Measurements from ENCODE around the gene KRT80.

KRT80 gene

GRCh38 chr12:52165096-52165855 lies 26.5 kb downstream of the KRT80 start:
- no peak overlapping the region for H3K4me2 ChIP-seq (ENCODE audit: low read length, poor library complexity, severe bottlenecking)
- no peak for DNase-seq
- no peaks in the 10 kb centered on the region for H3K79me1 ChIP-seq (replicated peaks; ENCODE audit: low read length, poor library complexity, severe bottlenecking)
- peak overlapping the region in 1 of 2 experiments; percentile 82 for H3K14ac ChIP-seq (ENCODE audit: low read length in 2 of 2)
- H3K9me3 ChIP-seq (ENCODE audit: control insufficient read depth, low read length), result no peaks in the 10 kb centered on the region
- H2BK5ac ChIP-seq (ENCODE audit: low read depth, low read length, poor library complexity, severe bottlenecking), result peak overlapping the region; percentile 32
- H2BK12ac ChIP-seq (ENCODE audit: low read length in 2 of 2), result peak overlapping the region in 1 of 2 experiments; percentile 37
- H2BK120ac ChIP-seq (ENCODE audit: low read depth, low read length), result no peak overlapping the region
- peak overlapping the region in 1 of 2 experiments; percentile 14 for H3K23ac ChIP-seq (ENCODE audit: low read length in 2 of 2)
- H3K9ac ChIP-seq (ENCODE audit: low read length), result no peak overlapping the region
- peak overlapping the region in 1 of 2 experiments; percentile 54 for H3K18ac ChIP-seq (ENCODE audit: low read depth in 1 of 2, low read length in 2 of 2)
- H3K27me3 ChIP-seq (ENCODE audit: control insufficient read depth in 1 of 2, insufficient read depth in 1 of 2, low read length in 2 of 2), result peaks cover 0 to 6% of the 10 kb centered on the region in 2 experiments
- peaks cover 22% of the 10 kb centered on the region for H3K4me1 ChIP-seq (ENCODE audit: control insufficient read depth, insufficient read depth, low read depth, low read length)
- H3K4ac ChIP-seq (ENCODE audit: low read depth in 1 of 2, low read length in 2 of 2), result no peak overlapping the region
- peak overlapping the region; percentile 76 for H2AK5ac ChIP-seq (ENCODE audit: low read length, severe bottlenecking)
- H4K91ac ChIP-seq (ENCODE audit: low read length), result no peak overlapping the region
- H2BK15ac ChIP-seq (ENCODE audit: low read depth, poor library complexity, severe bottlenecking), result no peak overlapping the region
- no peak overlapping the region for H4K8ac ChIP-seq (ENCODE audit: low read length)
- 71% methylated on average over 13 of the region's 13 CpGs for whole genome bisulfite sequencing
- no peak overlapping the region for H2AFZ ChIP-seq (ENCODE audit: low read depth, low read length)
- H3K27ac ChIP-seq (ENCODE audit: low read length, poor library complexity, severe bottlenecking), result no peak overlapping the region
- peak overlapping the region in 1 of 2 experiments; percentile 3 for H3K4me3 ChIP-seq (ENCODE audit: insufficient read depth in 1 of 2, low read depth in 1 of 2, low read length in 2 of 2)
- H3K36me3 ChIP-seq (ENCODE audit: control insufficient read depth in 1 of 2, insufficient read depth in 2 of 2, low read depth in 1 of 2, low read length in 2 of 2), result no peaks in the 10 kb centered on the region

- H4K91ac ChIP-seq (ENCODE audit: low read length), result no peak overlapping the region
- no peak overlapping the region for H3K18ac ChIP-seq (ENCODE audit: low read depth in 1 of 2, low read length in 2 of 2)
- H2AFZ ChIP-seq (ENCODE audit: low read depth, low read length), result no peak overlapping the region
- H3K4ac ChIP-seq (ENCODE audit: low read depth in 1 of 2, low read length in 2 of 2), result peak overlapping the region in 1 of 2 experiments; percentile 19
- peaks cover 0 to 6% of the 10 kb centered on the region in 2 experiments for H3K27me3 ChIP-seq (ENCODE audit: control insufficient read depth in 1 of 2, insufficient read depth in 1 of 2, low read length in 2 of 2)
- H3K4me3 ChIP-seq (ENCODE audit: insufficient read depth in 1 of 2, low read depth in 1 of 2, low read length in 2 of 2), result no peak overlapping the region
- H3K36me3 ChIP-seq (ENCODE audit: control insufficient read depth in 1 of 2, insufficient read depth in 2 of 2, low read depth in 1 of 2, low read length in 2 of 2), result no peaks in the 10 kb centered on the region
- peak overlapping the region in 1 of 2 experiments; percentile 8 for H2BK12ac ChIP-seq (ENCODE audit: low read length in 2 of 2)
- no peak overlapping the region for H3K9ac ChIP-seq (ENCODE audit: low read length)
- no peak overlapping the region for H3K14ac ChIP-seq (ENCODE audit: low read length in 2 of 2)
- H3K27ac ChIP-seq (ENCODE audit: low read length, poor library complexity, severe bottlenecking), result no peak overlapping the region
- H3K9me3 ChIP-seq (ENCODE audit: control insufficient read depth, low read length), result no peaks in the 10 kb centered on the region
- H4K8ac ChIP-seq (ENCODE audit: low read length), result no peak overlapping the region
- H2AK5ac ChIP-seq (ENCODE audit: low read length, severe bottlenecking), result peak overlapping the region; percentile 66
- WGBS, result 82% methylated on average over 13 of the region's 13 CpGs
- peaks cover 22% of the 10 kb centered on the region for H3K4me1 ChIP-seq (ENCODE audit: control insufficient read depth, insufficient read depth, low read depth, low read length)
- no peak overlapping the region for H2BK5ac ChIP-seq (ENCODE audit: low read depth, low read length, poor library complexity, severe bottlenecking)
- no peak overlapping the region for H3K4me2 ChIP-seq (ENCODE audit: low read length, poor library complexity, severe bottlenecking)
- no peak overlapping the region for H2BK15ac ChIP-seq (ENCODE audit: low read depth, poor library complexity, severe bottlenecking)
- H3K79me1 ChIP-seq (replicated peaks; ENCODE audit: low read length, poor library complexity, severe bottlenecking), result no peaks in the 10 kb centered on the region
- no peak overlapping the region for H3K23ac ChIP-seq (ENCODE audit: low read length in 2 of 2)
- no peak overlapping the region for H2BK120ac ChIP-seq (ENCODE audit: low read depth, low read length)
- no peak for DNase-seq
These were observed 27.2 kb downstream of the KRT80 start for GRCh38 chr12:52164624-52165023.

GRCh38 chr12:52162981-52163380 lies 28.8 kb downstream of the KRT80 start:
- Histone ChIP-seq H3K4ac (ENCODE audit: low read depth in 1 of 2, low read length in 2 of 2) (no peak overlapping the region), H3K27ac (ENCODE audit: low read length, poor library complexity, severe bottlenecking) (no peak overlapping the region), H2AK5ac (ENCODE audit: low read length, severe bottlenecking) (peak overlapping the region; percentile 26), H3K4me2 (ENCODE audit: low read length, poor library complexity, severe bottlenecking) (no peak overlapping the region), H4K8ac (ENCODE audit: low read length) (no peak overlapping the region), H3K14ac (ENCODE audit: low read length in 2 of 2) (no peak overlapping the region), H3K23ac (ENCODE audit: low read length in 2 of 2) (no peak overlapping the region), H3K9me3 (ENCODE audit: control insufficient read depth, low read length) (no peaks in the 10 kb centered on the region), H3K4me1 (ENCODE audit: control insufficient read depth, insufficient read depth, low read depth, low read length) (peaks cover 16% of the 10 kb centered on the region), H3K36me3 (ENCODE audit: control insufficient read depth in 1 of 2, insufficient read depth in 2 of 2, low read depth in 1 of 2, low read length in 2 of 2) (no peaks in the 10 kb centered on the region), H3K9ac (ENCODE audit: low read length) (peak overlapping the region; percentile 32), H2BK5ac (ENCODE audit: low read depth, low read length, poor library complexity, severe bottlenecking) (no peak overlapping the region), H2BK120ac (ENCODE audit: low read depth, low read length) (no peak overlapping the region), H2AFZ (ENCODE audit: low read depth, low read length) (no peak overlapping the region), H3K27me3 (ENCODE audit: control insufficient read depth in 1 of 2, insufficient read depth in 1 of 2, low read length in 2 of 2) (peaks cover 0 to 6% of the 10 kb centered on the region in 2 experiments), H2BK15ac (ENCODE audit: low read depth, poor library complexity, severe bottlenecking) (no peak overlapping the region), H3K79me1 (replicated peaks; ENCODE audit: low read length, poor library complexity, severe bottlenecking) (no peaks in the 10 kb centered on the region), H3K4me3 (ENCODE audit: insufficient read depth in 1 of 2, low read depth in 1 of 2, low read length in 2 of 2) (no peak overlapping the region), H3K18ac (ENCODE audit: low read depth in 1 of 2, low read length in 2 of 2) (no peak overlapping the region), H4K91ac (ENCODE audit: low read length) (no peak overlapping the region), H2BK12ac (ENCODE audit: low read length in 2 of 2) (peak overlapping the region in 1 of 2 experiments; percentile 5)
- no peak for DNase-seq
- WGBS, result 92% methylated on average over 3 of the region's 3 CpGs

GRCh38 chr12:52160200-52160599 lies 31.6 kb downstream of the KRT80 start:
- no peak overlapping the region for H3K14ac ChIP-seq (ENCODE audit: low read length in 2 of 2)
- H3K27me3 ChIP-seq (ENCODE audit: control insufficient read depth in 1 of 2, insufficient read depth in 1 of 2, low read length in 2 of 2), result peaks cover 0 to 3% of the 10 kb centered on the region in 2 experiments

More at GRCh38 chr12:52160200-52160599, 31.6 kb downstream of the KRT80 start:
- Histone ChIP-seq H2AFZ (ENCODE audit: low read depth, low read length) (no peak overlapping the region), H4K91ac (ENCODE audit: low read length) (no peak overlapping the region), H2BK15ac (ENCODE audit: low read depth, poor library complexity, severe bottlenecking) (no peak overlapping the region), H3K36me3 (ENCODE audit: control insufficient read depth in 1 of 2, insufficient read depth in 2 of 2, low read depth in 1 of 2, low read length in 2 of 2) (no peaks in the 10 kb centered on the region), H3K4ac (ENCODE audit: low read depth in 1 of 2, low read length in 2 of 2) (no peak overlapping the region), H2BK12ac (ENCODE audit: low read length in 2 of 2) (no peak overlapping the region), H3K9me3 (ENCODE audit: control insufficient read depth, low read length) (no peaks in the 10 kb centered on the region), H3K23ac (ENCODE audit: low read length in 2 of 2) (no peak overlapping the region), H2AK5ac (ENCODE audit: low read length, severe bottlenecking) (no peak overlapping the region), H4K8ac (ENCODE audit: low read length) (no peak overlapping the region), H3K79me1 (replicated peaks; ENCODE audit: low read length, poor library complexity, severe bottlenecking) (no peaks in the 10 kb centered on the region), H3K4me2 (ENCODE audit: low read length, poor library complexity, severe bottlenecking) (no peak overlapping the region), H3K4me3 (ENCODE audit: insufficient read depth in 1 of 2, low read depth in 1 of 2, low read length in 2 of 2) (no peak overlapping the region), H3K27ac (ENCODE audit: low read length, poor library complexity, severe bottlenecking) (no peak overlapping the region), H3K9ac (ENCODE audit: low read length) (no peak overlapping the region), H2BK120ac (ENCODE audit: low read depth, low read length) (no peak overlapping the region), H3K4me1 (ENCODE audit: control insufficient read depth, insufficient read depth, low read depth, low read length) (peaks cover 14% of the 10 kb centered on the region), H2BK5ac (ENCODE audit: low read depth, low read length, poor library complexity, severe bottlenecking) (no peak overlapping the region), H3K18ac (ENCODE audit: low read depth in 1 of 2, low read length in 2 of 2) (no peak overlapping the region)
- DNase-seq, result no peak
- 92% methylated on average over 4 of the region's 4 CpGs for WGBS

Data from mesenchymal stem cell (in vitro differentiated cells and primary cell).